Measurements from ENCODE around the gene CDH4. TPM values are rescaled to one million over a fixed set of nuclear protein-coding genes. Genes with fewer than 3 reads are reported as not detected.

Gene CDH4
- total and polyA plus RNA-seq, 2 donors from 2014 or later: 1.1 TPM; not detected in 1

- Histone ChIP-seq H3K9ac (ENCODE audit: low read length in 3 of 3) (no peak overlapping the region), H3K9me3 (ENCODE audit: control insufficient read depth in 2 of 3, insufficient read depth in 1 of 3, low read length in 3 of 3) (no peaks in the 10 kb centered on the region), H3K27me3 (ENCODE audit: control insufficient read depth, insufficient read depth, low read length) (no peaks in the 10 kb centered on the region), H3K36me3 (ENCODE audit: control insufficient read depth in 2 of 3, insufficient read depth in 3 of 3, low read length in 3 of 3) (no peaks in the 10 kb centered on the region), H3K4me3 (ENCODE audit: low read length in 3 of 3) (no peak overlapping the region), H3K27ac (ENCODE audit: low read depth in 2 of 2, low read length in 2 of 2) (no peak overlapping the region), H3K4me1 (ENCODE audit: control insufficient read depth in 2 of 3, insufficient read depth in 2 of 3, low read depth in 1 of 3, low read length in 3 of 3) (no peaks in the 10 kb centered on the region)
- no peak for DNase-seq
- no peak for FAIRE-seq
- intact Hi-C loops (cut with DNase I): no loop called here
- TF ChIP-seq, protein P1, sequence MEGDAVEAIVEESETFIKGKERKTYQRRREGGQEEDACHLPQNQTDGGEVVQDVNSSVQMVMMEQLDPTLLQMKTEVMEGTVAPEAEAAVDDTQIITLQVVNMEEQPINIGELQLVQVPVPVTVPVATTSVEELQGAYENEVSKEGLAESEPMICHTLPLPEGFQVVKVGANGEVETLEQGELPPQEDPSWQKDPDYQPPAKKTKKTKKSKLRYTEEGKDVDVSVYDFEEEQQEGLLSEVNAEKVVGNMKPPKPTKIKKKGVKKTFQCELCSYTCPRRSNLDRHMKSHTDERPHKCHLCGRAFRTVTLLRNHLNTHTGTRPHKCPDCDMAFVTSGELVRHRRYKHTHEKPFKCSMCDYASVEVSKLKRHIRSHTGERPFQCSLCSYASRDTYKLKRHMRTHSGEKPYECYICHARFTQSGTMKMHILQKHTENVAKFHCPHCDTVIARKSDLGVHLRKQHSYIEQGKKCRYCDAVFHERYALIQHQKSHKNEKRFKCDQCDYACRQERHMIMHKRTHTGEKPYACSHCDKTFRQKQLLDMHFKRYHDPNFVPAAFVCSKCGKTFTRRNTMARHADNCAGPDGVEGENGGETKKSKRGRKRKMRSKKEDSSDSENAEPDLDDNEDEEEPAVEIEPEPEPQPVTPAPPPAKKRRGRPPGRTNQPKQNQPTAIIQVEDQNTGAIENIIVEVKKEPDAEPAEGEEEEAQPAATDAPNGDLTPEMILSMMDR (IDR thresholded peaks at IDR 0.05; ENCODE audit: borderline replicate concordance, extremely low read depth, insufficient read depth): no peak
Observed at GRCh38 chr20:61649105-61649859, 397.2 kb downstream of the CDH4 start.

DNA sequence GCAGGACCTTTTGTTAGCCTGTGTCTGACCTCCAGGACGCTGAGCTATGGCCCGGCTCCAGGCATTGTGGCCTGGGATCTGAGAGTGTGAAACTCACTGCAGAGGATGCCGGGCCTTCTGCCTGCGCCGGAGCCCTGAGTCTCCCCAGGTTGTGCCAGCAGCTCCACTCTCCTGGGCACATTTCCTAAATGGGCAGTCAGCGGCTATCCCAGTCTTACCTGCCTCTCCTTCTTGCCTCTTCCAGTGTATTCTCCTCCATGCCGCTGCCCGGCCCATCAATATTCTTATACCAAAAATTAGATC, 397.8 kb downstream of the CDH4 start:
- Histone ChIP-seq H3K9me3 (ENCODE audit: control insufficient read depth in 2 of 3, insufficient read depth in 1 of 3, low read length in 3 of 3) (no peaks in the 10 kb centered on the region), H3K4me3 (ENCODE audit: low read length in 3 of 3) (no peak overlapping the region), H3K27me3 (ENCODE audit: control insufficient read depth, insufficient read depth, low read length) (no peaks in the 10 kb centered on the region), H3K36me3 (ENCODE audit: control insufficient read depth in 2 of 3, insufficient read depth in 3 of 3, low read length in 3 of 3) (no peaks in the 10 kb centered on the region), H3K9ac (ENCODE audit: low read length in 3 of 3) (no peak overlapping the region), H3K27ac (ENCODE audit: low read depth in 2 of 2, low read length in 2 of 2) (no peak overlapping the region), H3K4me1 (ENCODE audit: control insufficient read depth in 2 of 3, insufficient read depth in 2 of 3, low read depth in 1 of 3, low read length in 3 of 3) (no peaks in the 10 kb centered on the region)
- no peak for DNase-seq
- TF ChIP-seq, protein P1 (IDR thresholded peaks at IDR 0.05; ENCODE audit: borderline replicate concordance, extremely low read depth, insufficient read depth): no peak
- FAIRE-seq: no peak
- intact Hi-C loops (cut with DNase I): no loop called here

DNA sequence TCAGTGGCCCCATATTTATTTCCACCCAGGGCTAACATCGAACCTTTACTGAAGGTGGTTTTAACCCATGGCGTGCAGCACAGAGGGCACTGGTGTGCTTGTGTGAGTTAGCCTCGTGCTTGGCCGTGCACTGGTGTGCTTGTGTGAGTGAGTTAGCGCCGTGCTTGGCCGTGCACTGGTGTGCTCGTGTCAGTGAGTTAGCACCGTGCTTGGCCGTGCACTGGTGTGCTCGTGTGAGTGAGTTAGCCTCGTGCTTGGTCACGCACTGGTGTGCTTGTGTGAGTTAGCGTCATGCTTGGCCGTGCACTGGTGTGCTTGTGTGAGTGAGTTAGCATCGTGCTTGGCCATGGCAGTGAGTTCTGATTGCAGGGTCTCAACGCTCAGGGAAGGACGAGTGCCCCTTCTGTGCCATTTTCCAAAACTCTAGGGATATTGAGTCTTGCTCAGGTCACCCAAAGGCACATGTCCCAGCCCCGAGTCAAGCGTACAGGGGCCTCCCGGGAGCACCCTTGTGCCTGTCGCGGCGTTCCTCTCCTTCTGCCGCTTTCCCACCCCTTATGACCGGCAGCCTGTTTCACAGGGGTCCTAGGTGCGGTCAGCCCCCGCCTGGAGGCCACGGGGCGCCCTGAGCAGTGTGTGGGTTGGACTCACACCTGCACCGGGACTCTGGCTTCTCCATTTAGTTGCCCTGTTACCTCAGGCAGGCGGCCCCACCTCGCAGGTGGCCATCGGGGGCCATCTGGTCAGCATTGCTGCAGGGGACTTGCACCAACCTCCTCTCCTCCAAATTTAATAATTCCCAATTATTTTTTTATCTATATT, 399.1 kb downstream of the CDH4 start:
- DNase-seq: no peak
- H3K4me1 ChIP-seq (ENCODE audit: control insufficient read depth in 2 of 3, insufficient read depth in 2 of 3, low read depth in 1 of 3, low read length in 3 of 3): no peaks in the 10 kb centered on the region
- no peaks in the 10 kb centered on the region for H3K36me3 ChIP-seq (ENCODE audit: control insufficient read depth in 2 of 3, insufficient read depth in 3 of 3, low read length in 3 of 3)
- no peak for FAIRE-seq
- no peak overlapping the region for H3K9ac ChIP-seq (ENCODE audit: low read length in 3 of 3)
- intact Hi-C loops (cut with DNase I): no loop called here
- TF ChIP-seq, protein P1 (IDR thresholded peaks at IDR 0.05; ENCODE audit: borderline replicate concordance, extremely low read depth, insufficient read depth): no peak
- H3K27me3 ChIP-seq (ENCODE audit: control insufficient read depth, insufficient read depth, low read length): no peaks in the 10 kb centered on the region
- H3K9me3 ChIP-seq (ENCODE audit: control insufficient read depth in 2 of 3, insufficient read depth in 1 of 3, low read length in 3 of 3): no peaks in the 10 kb centered on the region
- H3K4me3 ChIP-seq (ENCODE audit: low read length in 3 of 3): no peak overlapping the region
- no peak overlapping the region for H3K27ac ChIP-seq (ENCODE audit: low read depth in 2 of 2, low read length in 2 of 2)

Measured in kidney (tissue), 14 donors.